Glomerular endothelial cell (primary cell): Measurements from ENCODE around the gene ASB6. TPM values are rescaled to one million over a fixed set of nuclear protein-coding genes. Genes with fewer than 3 reads are reported as not detected.

Experiments
- DNase-seq: peaks from one replicate; pipeline ENCODE4 v3.0.0-alpha.2; 2011; ENCODE audit warnings: low read depth, low spot score; ENCODE audit errors: extremely low read depth
- total RNA-seq: library from RNA; depleted of rRNA; stranded (reverse); fragments of >200 nt; gene quantifications from 2 replicates; pipeline ENCODE4 v1.2.3, GENCODE V29; 2015

ASB6 gene
- total RNA-seq, 1 donor from 2014 or later: 29.8 TPM

DNA sequence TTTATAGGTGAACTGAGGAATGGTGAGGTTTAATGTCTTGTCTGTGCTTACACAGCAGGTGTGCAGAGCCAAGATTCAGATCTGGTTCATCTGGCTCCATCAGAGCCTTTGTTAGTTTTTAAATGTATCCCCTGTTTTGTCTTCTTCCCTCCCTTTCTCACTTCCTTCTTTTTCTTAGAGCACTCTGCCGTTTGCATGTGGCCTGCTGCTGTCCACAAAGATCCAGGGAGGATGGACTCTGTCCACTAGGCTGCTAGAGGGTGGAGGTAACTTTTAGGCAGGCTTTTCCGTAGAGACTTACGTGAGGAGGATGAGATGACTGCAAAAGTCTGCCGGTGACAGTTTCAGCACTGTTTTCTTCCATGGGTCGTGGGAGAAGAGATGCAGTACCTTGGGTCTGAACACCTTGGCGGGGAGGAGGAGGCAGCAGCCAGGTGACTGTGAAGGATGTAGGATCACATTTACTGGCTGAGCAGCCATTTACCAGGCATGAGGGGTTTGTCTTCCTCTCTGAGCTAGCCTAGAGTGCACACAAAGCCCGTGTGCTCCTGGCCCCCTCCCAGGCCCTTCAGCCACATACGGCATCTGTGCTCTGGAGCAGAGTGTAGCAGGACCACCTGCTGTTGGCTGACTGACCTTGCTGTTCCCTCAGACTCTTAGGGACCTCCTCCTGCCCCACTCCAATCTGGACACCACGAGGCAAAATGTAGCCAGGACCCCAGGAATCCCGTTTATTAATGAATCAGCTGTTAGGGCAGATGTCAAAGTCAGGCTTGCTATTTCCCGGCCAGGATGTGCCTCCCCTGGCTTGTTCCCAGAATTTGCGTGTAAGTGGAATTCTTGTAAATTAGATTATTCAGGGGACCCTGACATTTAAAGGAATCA lies 14.2 kb downstream of the ASB6 start:
- DNase-seq: no peak

DNA sequence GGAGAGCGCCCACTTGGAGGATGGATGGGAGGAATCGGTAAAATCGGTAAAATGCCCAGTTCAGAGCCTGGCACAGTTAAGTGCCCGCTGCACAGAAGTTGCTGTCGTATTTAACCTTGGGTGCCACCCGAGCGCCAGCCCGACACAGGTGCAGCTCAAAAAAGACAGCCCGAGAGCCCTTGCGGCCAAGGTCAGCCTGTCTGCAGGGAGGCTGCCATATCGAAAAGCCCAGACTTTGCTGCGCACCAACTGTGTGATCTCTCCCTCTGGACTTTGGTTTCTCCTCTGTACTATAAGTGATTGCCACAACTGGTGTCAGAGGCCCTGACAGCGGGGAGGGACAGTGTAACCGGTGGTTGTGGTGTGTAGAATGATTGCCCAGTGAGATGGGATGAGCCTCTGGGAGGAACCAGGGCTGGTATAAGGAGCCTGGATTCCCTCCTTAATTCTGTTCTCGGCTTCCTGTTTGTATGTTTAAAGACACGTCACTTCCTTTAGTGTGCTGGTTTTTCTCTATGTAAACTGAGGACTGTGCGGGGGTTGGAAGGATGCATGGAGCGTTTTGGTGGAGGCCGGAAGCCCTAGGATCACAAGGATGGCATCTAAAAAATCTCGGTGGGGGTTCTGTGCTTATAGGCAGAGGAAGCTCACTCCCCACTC lies 15.2 kb downstream of the ASB6 start:
- DNase-seq: no peak

DNA sequence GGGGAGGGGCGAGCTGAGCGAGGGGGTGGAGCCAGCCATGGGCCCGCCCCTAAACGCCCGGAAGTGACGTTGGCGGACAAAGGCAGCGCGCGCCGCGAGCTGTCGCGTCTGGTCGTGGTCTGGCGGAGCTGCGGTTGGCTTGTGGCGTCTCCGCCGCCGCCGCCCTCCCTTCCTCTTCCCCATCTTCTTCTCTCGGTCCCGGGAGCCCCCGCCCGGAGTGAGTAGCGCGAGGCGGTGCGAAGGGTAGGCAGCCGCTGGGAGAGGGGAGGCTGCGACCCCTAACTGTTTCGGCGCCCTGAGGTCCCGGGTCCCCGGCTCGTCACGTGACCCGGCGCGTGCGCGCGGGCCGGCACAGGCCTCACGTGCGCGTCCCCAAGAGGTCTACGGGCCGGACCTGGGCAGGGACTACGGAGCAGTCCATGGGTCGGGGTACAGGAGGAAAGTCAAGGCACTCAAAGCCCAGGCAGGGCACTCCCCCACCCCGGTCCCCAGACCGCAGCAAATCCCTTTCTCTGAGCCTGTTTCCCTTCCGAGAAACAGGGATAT lies 15.8 kb downstream of the ASB6 start, which contains the start of gene NTMT1:
TSS of gene NTMT1 (plus strand) at position 85 of the 546 bp plus-strand sequence. CDS start 6,541 bp downstream, outside the sequence.
- no peak for DNase-seq

DNA sequence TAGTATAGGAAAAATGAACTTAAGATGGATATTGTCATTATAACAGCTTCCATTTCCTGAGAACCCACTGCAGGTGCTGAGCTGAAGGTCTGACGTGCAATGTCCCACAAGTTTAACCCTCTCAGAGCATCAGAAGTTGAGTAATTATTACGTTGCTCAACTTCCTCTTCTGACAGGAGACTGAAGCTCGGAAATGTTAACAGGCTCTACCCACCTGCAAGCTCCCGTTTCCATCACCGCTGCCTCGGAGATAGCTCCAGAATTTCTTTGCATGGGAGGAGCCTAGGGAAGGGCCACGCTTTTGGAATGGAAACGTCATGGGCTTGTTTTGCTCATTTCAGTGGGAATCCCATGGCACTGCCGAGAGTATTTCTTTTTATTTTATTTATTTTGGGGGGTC lies 17.0 kb downstream of the ASB6 start:
- no peak for DNase-seq

DNA sequence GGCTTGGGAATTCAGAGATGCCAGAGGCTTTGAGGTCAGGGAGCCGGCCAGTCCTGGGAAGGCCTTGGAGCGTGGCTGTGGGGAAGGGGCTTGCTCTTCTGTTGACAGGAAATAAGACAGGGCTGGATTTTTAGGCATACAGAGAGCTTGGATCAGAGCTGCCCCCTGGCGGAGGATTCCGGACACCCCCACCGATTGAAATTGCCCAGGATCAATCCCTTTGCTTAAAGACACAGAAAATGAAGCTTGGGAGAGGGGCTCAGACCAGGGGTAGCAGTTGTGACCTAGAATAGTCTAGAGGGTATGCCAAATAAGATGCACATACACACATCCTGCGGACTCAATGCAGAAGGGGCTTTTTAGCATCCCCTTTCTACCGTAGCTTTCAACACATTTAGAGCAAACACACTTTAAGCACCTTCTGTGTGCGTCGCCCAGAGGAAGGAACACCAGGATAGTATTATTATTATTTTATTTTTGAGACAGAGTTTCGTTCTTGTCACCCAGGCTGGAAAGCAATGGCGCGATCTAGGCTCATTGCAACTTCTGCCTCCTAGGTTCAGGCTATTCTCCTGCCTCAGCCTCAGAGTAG lies 17.7 kb downstream of the ASB6 start:
- DNase-seq: no peak

DNA sequence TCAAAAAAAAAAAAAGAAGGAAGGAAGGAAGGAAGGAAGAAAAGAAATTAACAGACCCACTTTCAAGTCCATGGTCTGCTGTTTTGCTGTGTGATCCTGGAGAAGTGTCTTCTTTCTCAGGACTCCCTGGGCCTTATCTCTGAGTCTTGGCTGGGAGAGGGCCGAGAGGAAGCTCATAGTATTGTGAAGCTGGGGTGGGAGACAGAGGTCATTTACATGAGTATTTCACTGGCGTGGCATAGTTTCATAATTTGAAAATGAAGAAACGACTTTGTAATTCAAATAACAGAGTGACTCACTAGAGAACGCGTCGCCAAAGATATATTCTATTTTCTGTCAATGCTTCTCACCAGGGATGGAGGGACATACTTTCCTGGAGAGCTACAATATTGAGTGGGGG lies 18.6 kb downstream of the ASB6 start:
- no peak for DNase-seq

DNA sequence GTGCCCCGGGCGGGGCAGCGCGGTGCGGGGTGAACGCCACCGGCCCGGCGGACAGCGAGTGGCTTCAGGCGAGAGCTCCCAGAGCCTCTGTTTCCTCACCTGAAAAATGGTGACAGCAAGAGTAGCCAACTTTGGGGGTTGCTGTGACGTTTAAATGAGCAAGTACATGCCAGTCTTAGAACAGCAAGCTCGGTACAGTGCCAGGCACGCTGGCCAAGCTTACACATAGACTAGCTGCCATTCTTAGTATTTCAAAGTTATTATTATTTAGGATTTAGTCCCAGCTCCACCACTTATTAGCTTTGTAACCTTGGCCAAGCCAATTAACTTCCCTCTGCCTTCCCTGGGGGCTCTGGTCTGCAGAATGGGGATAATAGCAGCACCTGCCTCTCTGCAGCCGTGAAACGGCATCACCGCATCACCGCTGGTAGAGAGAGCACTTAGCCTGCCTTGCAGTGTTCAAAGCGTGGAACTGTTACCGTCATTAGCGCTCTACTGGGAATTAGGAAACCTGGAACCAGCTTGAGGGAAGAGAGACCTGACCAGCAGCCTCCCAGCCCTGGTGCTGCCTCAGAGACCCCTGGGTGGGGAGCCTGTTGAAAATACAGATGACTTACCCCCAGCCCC lies 21.2 kb downstream of the ASB6 start, which contains the start of gene C9orf50:
TSS of gene C9orf50 (minus strand) at position 433 of the 627 bp plus-strand sequence. CDS start 527 bp downstream, outside the sequence.
- no peak for DNase-seq

DNA sequence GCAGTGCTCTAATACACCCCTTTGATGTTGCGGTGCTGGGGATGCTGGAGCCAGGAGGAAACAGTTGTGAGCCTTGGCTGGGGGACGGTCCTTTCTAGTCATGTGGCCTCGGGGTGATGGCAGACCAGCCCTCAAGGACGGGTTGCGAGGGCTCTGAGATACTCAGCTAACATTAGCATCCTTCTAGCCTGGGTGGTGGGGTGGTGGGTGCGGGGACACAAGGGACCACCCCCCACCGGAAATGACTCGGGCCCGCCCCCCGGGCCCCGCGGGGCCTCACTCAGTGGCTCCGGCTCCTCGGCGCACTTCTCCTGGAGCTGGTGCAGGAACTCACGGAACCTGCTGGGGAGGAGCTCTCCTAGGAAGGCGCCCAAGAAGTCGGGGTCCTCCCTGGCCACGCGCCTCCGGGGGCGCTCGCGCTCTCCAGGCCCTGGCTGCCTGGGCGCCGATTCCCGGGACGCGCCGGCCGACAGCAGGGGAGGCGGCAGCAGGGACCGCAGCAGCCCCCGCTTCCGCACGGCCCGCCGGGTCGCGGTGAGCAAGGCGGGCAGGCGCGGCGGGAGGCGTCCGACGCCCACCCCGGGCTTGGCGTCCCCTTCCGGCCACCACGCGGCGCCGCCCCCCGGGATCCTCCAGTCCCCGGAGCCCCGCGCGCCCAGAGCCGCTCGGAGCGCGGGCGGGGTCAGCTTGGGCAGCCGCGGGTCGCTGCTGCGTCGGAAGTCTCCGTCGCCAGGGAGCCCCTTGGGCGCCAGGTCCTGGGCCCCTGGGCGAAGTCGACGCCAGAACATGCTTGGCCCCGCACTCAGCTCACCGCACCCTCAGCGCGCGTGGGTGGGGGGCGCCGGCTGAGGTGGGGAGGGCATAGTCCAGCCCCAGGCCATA lies 21.9 kb downstream of the ASB6 start:
- DNase-seq: no peak

DNA sequence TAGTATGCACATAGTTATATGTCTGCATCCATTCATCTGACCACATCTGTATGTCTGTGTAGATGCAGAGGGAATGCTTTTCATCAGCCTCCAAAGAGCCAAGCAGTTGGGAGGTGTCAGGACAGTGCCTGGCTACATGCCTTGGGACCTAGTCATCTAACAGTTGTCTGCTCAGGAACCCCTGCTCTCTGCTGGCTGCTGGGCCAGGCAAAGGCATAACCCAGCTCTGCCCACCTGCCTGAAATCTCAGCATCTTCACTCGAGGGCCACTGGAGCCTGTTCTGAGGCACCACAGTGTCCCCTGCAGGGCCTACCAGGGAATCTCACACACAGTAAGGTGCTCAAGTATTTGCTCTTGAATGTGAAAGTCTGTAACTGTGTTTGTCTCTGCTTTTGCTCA lies 24.8 kb downstream of the ASB6 start:
- DNase-seq: no peak

DNA sequence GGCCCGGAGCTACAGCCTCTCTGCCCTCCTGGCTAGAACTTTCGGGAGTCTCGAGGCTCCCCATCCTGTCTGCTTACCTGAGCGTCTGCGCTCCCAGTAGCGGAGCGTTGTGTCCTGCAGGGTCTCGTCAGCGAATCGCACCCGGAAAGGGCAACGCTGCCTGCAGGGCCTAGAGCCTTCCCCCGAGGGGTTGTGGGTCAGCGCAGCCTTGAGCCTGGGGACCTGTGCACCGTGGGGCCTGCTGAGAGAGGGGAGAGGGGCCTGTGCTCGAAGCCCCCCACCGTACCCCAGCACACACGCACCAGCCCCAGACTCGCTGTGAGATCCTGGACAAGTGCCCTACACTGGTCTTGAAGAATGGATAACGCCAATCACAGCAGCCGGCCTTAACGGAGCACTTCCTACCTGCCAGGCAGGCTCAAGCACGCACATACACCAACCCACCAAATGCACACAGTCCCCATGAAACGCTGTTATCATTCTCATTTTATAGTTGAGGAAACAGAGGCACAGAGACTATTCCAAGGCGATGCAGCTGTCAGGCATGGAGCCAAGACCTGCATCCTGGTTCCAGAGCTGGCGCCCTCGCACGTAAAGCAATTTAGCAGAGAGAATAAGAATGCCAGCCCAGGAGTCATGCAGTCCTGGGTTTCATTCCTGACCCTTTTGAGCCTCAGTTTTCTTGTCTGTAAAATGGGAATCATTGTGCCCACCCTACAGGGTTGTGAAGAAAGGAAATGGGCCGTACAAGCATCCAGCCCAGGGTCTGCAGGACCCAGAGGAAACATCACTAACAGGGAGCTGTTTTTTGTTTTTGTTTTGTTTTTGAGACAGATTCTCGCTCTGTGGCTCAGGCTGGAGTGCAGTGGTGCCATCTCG lies 26.3 kb downstream of the ASB6 start:
- no peak for DNase-seq

DNA sequence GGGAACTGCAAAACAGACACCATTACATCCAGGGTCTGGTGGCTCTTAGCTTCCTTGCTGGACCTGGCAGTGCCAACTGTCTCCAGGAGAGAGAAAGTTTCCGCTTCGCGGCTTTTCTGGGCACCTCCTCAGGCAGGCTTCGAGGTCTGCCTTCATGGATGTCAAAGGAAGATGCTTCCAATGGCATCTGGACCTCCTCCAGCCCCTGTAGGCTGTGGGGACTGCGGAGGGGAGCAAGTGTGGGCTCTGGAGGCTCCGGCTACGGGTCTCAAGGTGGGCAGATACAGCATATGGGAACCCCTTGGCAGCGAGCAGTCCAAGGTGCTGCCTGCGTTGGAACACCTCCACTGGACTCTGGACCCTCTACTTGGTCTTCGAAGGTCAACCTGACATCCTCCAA lies 27.0 kb downstream of the ASB6 start:
- DNase-seq: no peak

DNA sequence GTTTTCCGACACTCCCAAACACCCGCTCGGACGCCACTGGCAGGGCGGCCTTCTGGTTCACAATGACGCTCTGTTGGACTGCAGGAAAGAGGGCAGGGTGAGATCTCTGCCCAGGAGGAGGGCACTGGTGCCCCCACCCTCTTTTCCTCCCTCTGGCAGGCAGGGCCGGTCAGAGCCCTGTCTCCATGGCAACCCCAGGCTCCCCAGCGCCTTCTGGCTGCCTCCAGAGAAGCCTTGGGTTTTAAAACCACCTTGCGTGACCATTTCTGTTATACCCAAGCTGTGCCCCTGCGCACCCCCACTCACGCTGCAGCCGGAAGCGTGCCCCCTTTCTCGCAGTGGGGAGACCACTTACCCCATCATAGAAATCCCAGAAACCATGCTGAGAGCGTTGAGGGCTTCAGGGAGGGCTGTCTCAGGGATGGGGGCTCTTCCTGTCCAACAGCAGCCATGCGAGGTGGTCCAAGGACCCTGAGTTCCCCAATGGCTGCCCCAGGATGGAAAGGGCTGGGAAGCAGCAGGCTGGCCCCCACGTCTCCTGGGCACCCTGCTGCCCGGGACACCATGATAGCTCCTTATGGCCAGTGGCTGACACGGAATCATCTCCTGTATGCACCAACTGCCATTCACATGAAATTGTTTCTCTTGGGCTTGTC lies 28.3 kb downstream of the ASB6 start:
- no peak for DNase-seq

DNA sequence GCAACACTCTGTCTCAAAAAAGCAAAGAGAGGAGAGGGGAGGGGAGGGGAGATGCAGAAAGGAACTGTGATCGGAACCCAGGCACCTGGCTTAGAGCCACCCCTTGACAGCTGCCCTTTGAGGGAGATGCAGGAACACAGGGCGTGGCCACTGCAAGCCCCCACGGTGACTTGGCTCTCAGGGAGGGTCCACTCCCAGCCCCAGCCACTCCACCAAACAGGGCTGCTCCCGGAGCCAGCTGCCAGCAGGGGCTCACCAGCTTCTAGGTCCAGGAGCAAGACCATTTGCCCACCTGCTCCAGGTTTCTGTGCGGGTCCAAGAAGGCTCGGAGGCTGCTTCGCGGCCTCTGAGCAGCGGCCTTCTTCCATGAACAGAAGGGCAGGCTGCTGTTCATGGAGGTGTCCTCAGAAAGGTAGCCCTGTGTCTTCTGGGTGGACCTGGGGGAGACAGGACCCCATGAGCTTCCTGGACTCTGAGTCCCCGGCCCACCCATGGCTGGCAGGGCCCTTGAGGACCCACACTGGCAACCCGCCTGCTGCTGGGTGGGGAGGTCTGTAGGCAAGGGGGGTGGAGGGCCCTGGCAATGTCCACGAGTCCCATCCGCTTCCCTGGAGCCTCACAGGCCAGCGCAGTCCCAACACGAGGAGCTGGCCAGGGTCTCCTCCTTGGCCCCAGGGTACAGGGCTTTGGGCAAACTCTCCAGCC lies 29.0 kb downstream of the ASB6 start:
- no peak for DNase-seq

DNA sequence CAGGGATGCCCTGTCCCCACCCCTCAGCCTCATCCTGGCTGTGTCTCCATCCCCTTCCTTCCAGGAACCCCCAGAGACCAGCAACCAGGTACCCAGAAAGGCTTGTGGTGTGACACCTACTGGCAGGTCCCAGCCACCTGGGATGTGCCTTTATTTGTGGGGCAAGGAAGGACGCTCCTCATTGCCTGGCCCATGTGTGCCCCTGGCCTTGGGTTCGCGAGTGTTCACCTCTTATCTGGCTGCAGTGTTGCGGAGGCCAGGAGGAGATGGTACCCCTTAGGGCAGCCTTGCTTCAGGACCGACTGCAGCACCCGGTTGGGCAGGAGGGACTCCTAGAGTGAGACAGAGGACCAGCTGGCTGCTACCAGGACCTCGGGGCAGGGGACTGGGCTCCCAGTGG lies 29.8 kb downstream of the ASB6 start:
- DNase-seq: no peak

DNA sequence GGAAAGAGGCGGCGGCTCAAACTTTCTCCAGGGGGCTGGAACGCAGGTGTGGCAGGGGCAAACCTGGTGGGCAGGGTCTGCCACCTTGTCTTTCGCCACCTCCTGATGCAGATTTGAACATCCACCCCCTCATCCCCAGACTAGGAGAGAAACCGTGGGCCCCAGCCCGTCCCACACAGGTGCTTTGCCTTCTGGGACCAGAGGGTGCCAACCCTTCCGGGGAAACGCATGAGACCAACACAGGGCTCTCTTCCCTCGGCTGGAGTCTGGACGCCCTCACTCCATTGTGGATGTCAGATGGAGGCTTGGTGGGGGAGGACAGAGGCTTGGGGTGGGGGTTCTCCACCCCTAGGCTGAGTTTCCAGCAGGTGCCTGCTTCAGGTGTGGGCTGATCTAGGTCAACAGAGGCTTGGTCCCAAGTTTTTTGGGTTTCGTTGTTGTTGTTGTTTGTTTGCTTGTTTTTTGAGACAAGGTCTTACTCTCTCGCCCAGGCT lies 30.6 kb downstream of the ASB6 start:
- no peak for DNase-seq

DNA sequence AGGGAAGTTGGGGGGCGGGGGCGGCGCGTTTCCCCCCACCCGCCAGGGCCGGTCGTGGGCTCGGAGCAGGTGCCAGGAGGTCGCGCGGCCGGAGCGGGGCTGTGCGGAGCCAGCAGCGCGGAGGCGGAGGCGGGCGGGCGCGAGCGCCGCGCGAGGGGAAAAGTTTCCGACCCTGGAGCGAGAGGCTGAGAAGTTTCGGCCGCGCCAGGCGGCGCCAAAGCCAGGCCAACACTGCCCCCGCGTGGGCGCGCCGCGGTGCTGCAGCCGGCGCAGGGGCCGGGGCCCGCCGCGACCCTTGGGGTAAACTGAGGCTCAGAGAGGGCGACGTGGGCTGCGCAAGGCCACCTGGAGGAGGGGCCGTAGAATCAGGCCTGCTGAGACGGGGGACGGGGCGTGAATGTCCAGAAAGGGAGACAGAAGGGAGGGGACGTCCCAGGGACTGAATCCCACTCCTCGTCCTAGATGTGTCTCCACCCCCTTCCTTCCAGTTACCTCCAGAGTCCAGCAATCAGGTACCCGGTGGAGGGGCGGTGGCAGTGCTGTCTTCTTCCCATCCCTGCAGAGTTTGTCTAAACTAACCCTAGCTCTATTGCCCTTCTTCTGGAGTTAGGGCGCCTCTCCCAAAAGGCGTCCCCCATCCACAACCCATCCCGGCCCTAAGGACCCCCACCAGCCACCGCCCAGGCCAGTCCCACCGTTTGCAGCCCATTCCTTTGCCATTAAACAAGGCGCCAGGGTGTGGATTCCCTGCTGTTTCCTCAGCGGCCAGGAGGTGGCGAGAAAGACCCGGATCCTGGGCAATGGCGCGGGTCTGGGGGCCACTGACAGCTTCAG lies 31.3 kb downstream of the ASB6 start:
- DNase-seq: no peak

DNA sequence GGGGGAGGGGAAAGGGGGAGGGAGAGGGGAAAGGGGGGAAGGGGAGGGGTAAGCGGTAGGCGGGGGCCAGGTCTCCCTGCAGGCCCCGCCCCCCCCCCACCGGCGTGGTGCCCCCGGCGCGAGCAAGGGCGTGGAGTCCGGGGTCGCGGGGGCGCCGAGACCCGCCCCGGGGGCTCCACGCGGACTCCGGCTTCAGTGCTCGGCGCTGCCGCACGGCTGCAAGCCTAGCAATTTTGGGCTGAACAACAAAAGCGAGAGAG lies 31.8 kb downstream of the ASB6 start:
- no peak for DNase-seq
